ENCODE data around the gene KLHL5.
A peak's percentile ranks its signal among the peaks of the same experiment; 100 is the strongest.
"Not testable (repeated sequence)": the region's sequence is repeated elsewhere in the genome, so short reads cannot be mapped to it uniquely, and the experiment has no call there.

KLHL5 gene

DNA sequence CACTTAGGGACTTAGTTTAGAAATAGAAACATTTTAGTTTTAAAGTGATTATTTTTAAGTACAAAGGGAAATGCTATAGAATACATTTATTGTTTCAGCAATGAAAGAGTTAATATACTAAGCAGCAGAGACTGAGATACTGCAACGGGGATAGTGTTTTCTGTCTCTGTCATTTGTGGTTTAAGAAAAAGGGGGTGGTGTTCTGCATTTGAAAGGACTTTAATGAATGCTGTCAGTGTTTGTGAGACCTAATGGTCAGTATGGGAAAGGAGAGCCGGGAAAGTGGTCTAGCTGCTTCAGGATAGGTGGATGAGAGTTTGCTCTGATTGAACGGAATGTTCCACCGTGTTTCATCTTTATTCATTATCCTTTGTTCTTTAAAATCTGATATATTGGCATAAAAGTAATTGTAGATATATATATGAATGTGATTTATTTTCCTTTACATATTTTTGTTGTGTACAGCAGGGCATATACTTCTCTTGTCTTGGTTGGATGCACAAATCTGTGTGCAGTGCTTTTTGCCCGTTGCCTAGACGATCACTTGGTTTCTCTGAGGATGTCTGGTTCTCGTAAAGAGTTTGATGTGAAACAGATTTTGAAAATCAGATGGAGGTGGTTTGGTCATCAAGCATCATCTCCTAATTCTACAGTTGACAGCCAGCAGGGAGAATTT lies at the start of gene KLHL5:
Gene KLHL5 (plus strand): TSS at position 139 of the 676 bp plus-strand sequence. CDS start 421 bp downstream, at position 560.
- no peak for DNase-seq

- DNase-seq = no peak
Measured at GRCh38 chr4:39014028-39014427, 48.0 kb upstream of the KLHL5 start.

GRCh38 chr4:39020130-39020529 lies 41.9 kb upstream of the KLHL5 start:
- DNase-seq = no peak

DNA sequence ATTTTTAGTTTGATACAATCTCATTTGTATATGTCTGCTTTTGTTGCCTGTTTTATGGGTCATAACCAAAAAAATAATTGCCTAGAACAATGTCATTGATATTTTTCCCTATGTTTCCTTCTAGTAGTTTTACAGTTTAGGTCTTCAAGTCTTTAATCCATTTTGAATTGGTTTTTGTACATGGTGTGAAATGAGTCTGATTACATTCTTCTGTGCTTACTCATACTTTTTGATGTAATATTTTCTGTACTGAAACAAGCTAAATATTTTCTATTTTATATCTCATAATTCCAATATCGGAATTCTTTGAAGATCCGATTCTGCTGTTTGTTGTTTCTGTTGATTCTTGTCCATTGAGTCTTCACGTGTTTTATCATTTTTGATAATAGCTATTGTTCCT lies 40.4 kb upstream of the KLHL5 start:
- DNase-seq = no peak

- no peak for DNase-seq
Measured at GRCh38 chr4:39022241-39022640, 39.8 kb upstream of the KLHL5 start.

- DNase-seq = no peak
Measured at GRCh38 chr4:39023059-39023458, 39.0 kb upstream of the KLHL5 start.

- no peak for DNase-seq
Measured at GRCh38 chr4:39024311-39024865, 37.6 kb upstream of the KLHL5 start.

- no peak for DNase-seq
Measured at GRCh38 chr4:39025552-39026085, 36.4 kb upstream of the KLHL5 start.

- no peak for DNase-seq
Measured at GRCh38 chr4:39026096-39026495, 35.9 kb upstream of the KLHL5 start.

- no peak for DNase-seq
Measured at GRCh38 chr4:39029752-39030694, 32.0 kb upstream of the KLHL5 start.

GRCh38 chr4:39030725-39031124 lies 31.3 kb upstream of the KLHL5 start:
- no peak for DNase-seq

DNA sequence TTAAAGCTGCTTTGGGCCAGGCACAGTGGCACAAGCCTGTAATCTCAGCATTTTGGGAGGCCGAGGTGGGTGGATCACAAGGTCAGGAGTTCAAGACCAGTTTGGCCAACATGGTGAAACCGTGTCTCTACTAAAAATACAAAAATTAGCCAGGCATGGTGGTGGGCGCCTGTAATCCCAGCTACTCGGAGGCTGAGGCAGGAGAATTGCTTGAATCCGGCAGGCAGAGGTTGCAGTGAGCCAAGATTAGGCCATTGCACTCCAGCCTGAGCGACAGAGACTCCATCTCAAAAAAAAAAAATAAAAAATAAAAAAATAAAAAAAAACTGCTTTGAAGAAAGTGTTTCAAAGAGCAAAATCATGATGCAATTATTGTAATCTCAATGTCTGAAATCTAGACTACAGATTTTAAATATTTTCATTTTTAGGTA lies 30.4 kb upstream of the KLHL5 start:
- DNase-seq = not testable (repeated sequence)

- no peak for DNase-seq
Measured at GRCh38 chr4:39032218-39033085, 29.6 kb upstream of the KLHL5 start, which contains the start of gene TMEM156. Gene TMEM156 (minus strand): TSS chr4:39032409. CDS start chr4:39032313, 96 bp downstream.

GRCh38 chr4:39036172-39036571 lies 25.9 kb upstream of the KLHL5 start:
- peak; percentile 41 for DNase-seq

GRCh38 chr4:39037491-39037825 lies 24.6 kb upstream of the KLHL5 start:
- no peak for DNase-seq

- no peak for DNase-seq
Measured at GRCh38 chr4:39037941-39038340, 24.1 kb upstream of the KLHL5 start.

- no peak for DNase-seq
Measured at GRCh38 chr4:39039108-39039507, 22.9 kb upstream of the KLHL5 start.

- no peak for DNase-seq
Measured at GRCh38 chr4:39042366-39042765, 19.7 kb upstream of the KLHL5 start.

- DNase-seq = peak; percentile 31
Measured at GRCh38 chr4:39043058-39043860, 18.8 kb upstream of the KLHL5 start.

GRCh38 chr4:39043861-39044363 lies 18.1 kb upstream of the KLHL5 start:
- DNase-seq = no peak

DNA sequence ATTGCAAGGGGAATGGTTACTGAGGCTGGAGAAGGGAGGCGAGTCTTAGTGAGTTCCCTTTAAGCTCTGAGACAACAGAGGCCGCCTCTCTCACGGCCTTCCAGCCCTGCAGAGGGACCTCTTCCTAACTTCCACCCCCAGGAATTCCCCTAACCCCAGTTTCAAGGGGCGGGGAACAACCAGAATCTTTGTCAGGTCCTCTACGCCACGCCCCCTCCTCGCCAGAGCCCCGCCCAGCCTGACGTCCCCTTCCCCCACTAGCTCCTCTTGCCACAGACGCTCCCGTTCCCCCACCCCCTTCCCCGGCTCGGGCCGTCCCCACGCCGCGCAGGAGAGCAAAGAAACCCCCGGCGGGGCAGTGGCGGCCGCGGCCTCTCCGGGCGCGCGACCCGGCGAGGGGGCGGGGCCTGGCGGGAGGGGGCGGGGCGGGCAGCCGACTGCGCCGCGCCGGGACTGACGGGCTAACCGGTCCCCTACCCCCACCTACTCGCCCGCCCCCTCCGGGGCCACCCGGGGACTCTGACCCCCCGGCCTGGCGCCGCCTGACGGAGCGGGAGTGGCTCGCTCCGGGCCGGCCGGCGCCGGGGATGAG lies 17.6 kb upstream of the KLHL5 start:
- DNase-seq = peak; percentile 91
